Heart left ventricle (tissue), 16 donors: ENCODE data around the gene SPEM3. TPM values are rescaled to one million over a fixed set of nuclear protein-coding genes. Genes with fewer than 3 reads are reported as not detected.

Source experiments
- ATAC-seq, 4 donors: fragments of 200-7000 bp; cut with Tn5 transposase; one replicate each; pipeline ENCODE4 v1.9.1; 2020 to 2022; ENCODE audit warnings: moderate library complexity in 4 of 4, mild to moderate bottlenecking in 3 of 4, moderate number of reproducible peaks in 1 of 4
- DNase-seq, 5 donors: peaks; one replicate each; pipeline ENCODE4 v3.0.0-alpha.2; 2020
- H3K27ac ChIP-seq, 12 donors: fragments of 200-600 bp; sonication (generic) in 4 of 12; one replicate each; pipeline versions ENCODE4 v1.5.0 to v1.8.0; 2016 to 2022; ENCODE audit warnings: mild to moderate bottlenecking in 2 of 12
- H3K27me3 ChIP-seq, 9 donors: fragments of 200-600 bp; sonication (generic) in 2 of 9; one replicate each; pipeline versions ENCODE4 v1.5.1 to v1.8.0; 2016 to 2022; ENCODE audit warnings: mild to moderate bottlenecking in 3 of 9
- H3K36me3 ChIP-seq, 9 donors: fragments of 200-600 bp; sonication (generic) in 2 of 9; one replicate each; pipeline versions ENCODE4 v1.5.0 to v1.8.0; 2018 to 2022; ENCODE audit warnings: mild to moderate bottlenecking in 2 of 9
- H3K4me1 ChIP-seq, 12 donors: fragments of 200-600 bp; sonication (generic) in 4 of 12; one replicate each; pipeline versions ENCODE4 v1.5.0 to v1.8.0; 2016 to 2022; ENCODE audit warnings: mild to moderate bottlenecking in 3 of 12
- H3K4me3 ChIP-seq, 12 donors: fragments of 200-600 bp; sonication (generic) in 4 of 12; one replicate each; pipeline versions ENCODE4 v1.5.0 to v1.8.0; 2017 to 2022; ENCODE audit warnings: mild to moderate bottlenecking in 9 of 12, moderate library complexity in 4 of 12
- H3K9me3 ChIP-seq, 12 donors: fragments of 200-600 bp; sonication (generic) in 4 of 12; one replicate each; pipeline versions ENCODE4 v1.5.0 to v1.8.0; 2016 to 2022; ENCODE audit warnings: mild to moderate bottlenecking in 1 of 12
- CTCF ChIP-seq, 12 donors: fragments of 200-600 bp; sonication (generic) in 4 of 12; IDR thresholded peaks; one replicate each; pipeline versions ENCODE4 v1.5.0 to v1.8.0; 2018 to 2022; ENCODE audit warnings: antibody characterized with exemption in 12 of 12, mild to moderate bottlenecking in 5 of 12
- POLR2A ChIP-seq, 2 donors: fragments of 450-650 bp; IDR thresholded peaks; one replicate each; pipeline ENCODE4 v1.6.1; 2017; ENCODE audit warnings: antibody characterized with exemption in 2 of 2, mild to moderate bottlenecking in 2 of 2, moderate library complexity in 2 of 2
- WGBS, 4 donors: extraction: QIAGEN DNeasy Blood & Tissue Kit in 2 of 4; methylation state at CpG; one replicate each; pipeline versions ENCODE4 v1.1.5 to v1.1.7; 2013 to 2018; 5-methylcytosine and 5-hydroxymethylcytosine counted together
- intact Hi-C, 10 donors: fragments of 100-400 bp; cut with DNase I; formaldehyde crosslinking; loops; one replicate each; pipeline versions ENCODE4 v1.11.1 to v1.14.2; 2022
- polyA plus RNA-seq, 2 donors: library from polyadenylated mRNA; stranded (reverse); fragments of 200-250 nt; gene quantifications; one replicate each; pipeline ENCODE4 v1.2.3, GENCODE V29; 2013
- total RNA-seq, 9 donors: library from RNA; depleted of rRNA in 2 of 9; stranded (reverse); fragments of >200 nt in 2 of 9; fragmentation: NEBNext Ultra II Directional in 3 of 9; extraction: Animal tissue kit (Norgen Biotek cat#: 25700) in 3 of 9; gene quantifications; one replicate each; pipeline versions ENCODE4 v1.1.0 to v1.2.4, GENCODE V29; 2016 to 2023
- donor health status: ischemic (EF 13 %, LVEDD 7.1; RV severe dilation, severe dysfunction).
- donor health status: healthy with polysubstance abuse.
- donor health status: DM: no; HTN: yes; CAD: no.
- donor health status: DM: no; HTN: no; CAD: no.
- donor health status: ischemic (EF 25% LVEDD 6.9; RV normal size, moderate dysfunction).
- donor health status: ischemic (EF 25% LVEDD 5.7; RV mildly dilated, moderate dysfunction).
- donor health status: healthy.
- donor health status: DM: yes; HTN: yes; CAD: no.
- donor health status: ischemic (EF 35%, LVEDD 5.7; RV mildly dilated, moderate dysfunction).
- donor health status: nonischemic (EF 11% LVEDD 7.7; RV severe dilation, severe dysfunction).
- donor health status: DM: yes; HTN: yes; CAD: no.
- donor health status: PGD.
- donor health status: ischemic (EF 29% LVEDD 5.4; RV normal size, mild dysfunction).
- donor health status: nonischemic (EF 23%, LVEDD 6.1; RV moderate dilation, normal function).

Gene SPEM3
- total and polyA plus RNA-seq, 11 donors, result not detected

- Histone ChIP-seq H3K36me3 (no peaks in the 10 kb centered on the region), H3K27ac (peak within 1 kb of the TSS in 8 of 12 donors; percentile 32 to 71 (median 48)), H3K4me3 (peak within 1 kb of the TSS; percentile 2 to 75 (median 50)), H3K9me3 (no peaks in the 10 kb centered on the region), H3K4me1 (peaks cover 4 to 64% (median 45%) of the 10 kb centered on the region in 12 donors), H3K27me3 (peaks cover 0 to 44% (median 8%) of the 10 kb centered on the region in 9 donors)
- ATAC-seq (no peak), DNase-seq (peak in 1 of 5 donors; percentile 29)
- no peak for TF ChIP-seq CTCF (IDR thresholded peaks at IDR 0.05)
- 4 to 7% (median 4%) methylated on average over 19 to 50 of the region's 50 CpGs for WGBS, 4 donors
- intact Hi-C loops, result loop anchor here in 9 of 10 donors (5.0 to 10.0 kb wide), 11 partner anchors 37 to 405 kb away; partner anchors contain the start of genes TMEM95 (in 5 of the 9), POLR2A (in 3 of the 9), SLC35G6 (in 3 of the 9) and ZBTB4 (in 3 of the 9)
Observed at GRCh38 chr17:7439462-7440112, 10.9 kb downstream of the SPEM3 start, which contains the start of gene FGF11. Gene FGF11, plus strand, starts transcription at chr17:7439512. Its CDS starts 109 bp downstream, at chr17:7439621.

GRCh38 chr17:7440113-7440833, 11.6 kb downstream of the SPEM3 start:
- H3K27ac ChIP-seq, result peak overlapping the region in 7 of 12 donors; percentile 15 to 66 (median 38)
- ATAC-seq, result peak in 2 of 4 donors; percentile 5 to 9

GRCh38 chr17:7440834-7441195, 12.2 kb downstream of the SPEM3 start:
- peak overlapping the region in 5 of 12 donors; percentile 15 to 66 (median 42) for H3K27ac ChIP-seq
- WGBS, 4 donors, result 14 to 53% (median 22%) methylated on average over 2 to 12 of the region's 12 CpGs
- TF ChIP-seq POLR2A (IDR thresholded peaks at IDR 0.05), result no peak
- no peak for TF ChIP-seq CTCF (IDR thresholded peaks at IDR 0.05)
- H3K4me3 ChIP-seq, result peak overlapping the region in 8 of 12 donors; percentile 24 to 59 (median 52)
- H3K27me3 ChIP-seq, result peaks cover 0 to 56% (median 12%) of the 10 kb centered on the region in 9 donors
- no peaks in the 10 kb centered on the region for H3K9me3 ChIP-seq
- ATAC-seq, result no peak
- intact Hi-C loops, result loop anchor here in 4 of 10 donors (5.0 to 10.0 kb wide), 2 partner anchors 36 to 404 kb away; partner anchors contain the start of gene ZBTB4 (in 3 of the 4)
- DNase-seq, result peak in 4 of 5 donors; percentile 51 to 80 (median 66)
- peaks cover 4 to 66% (median 46%) of the 10 kb centered on the region in 12 donors for H3K4me1 ChIP-seq
- no peaks in the 10 kb centered on the region for H3K36me3 ChIP-seq

More at GRCh38 chr17:7440113-7440833, 11.6 kb downstream of the SPEM3 start:
- intact Hi-C loops, result loop anchor here in 4 of 10 donors (5.0 to 10.0 kb wide), 2 partner anchors 37 to 405 kb away; partner anchors contain the start of gene ZBTB4 (in 3 of the 4)
- Histone ChIP-seq H3K36me3 (no peaks in the 10 kb centered on the region), H3K27me3 (peaks cover 0 to 51% (median 8%) of the 10 kb centered on the region in 9 donors), H3K4me1 (peaks cover 4 to 66% (median 47%) of the 10 kb centered on the region in 12 donors), H3K4me3 (peak overlapping the region; percentile 2 to 59 (median 50)), H3K9me3 (no peaks in the 10 kb centered on the region)
- DNase-seq, result peak; percentile 54 to 82 (median 72)
- no peak for TF ChIP-seq CTCF (IDR thresholded peaks at IDR 0.05)
- TF ChIP-seq POLR2A (IDR thresholded peaks at IDR 0.05), result no peak
- WGBS, 4 donors, result 3 to 10% (median 7%) methylated on average over 22 to 46 of the region's 46 CpGs
